LNCAP (cell line): Measurements from ENCODE around the gene CCHCR1.

ENCODE experiments used
- CTCF ChIP-seq: fragments of 450-650 bp; IDR thresholded peaks from 2 replicates; pipeline ENCODE4 v1.5.1; 2017; ENCODE audit warnings: mild to moderate bottlenecking

Gene CCHCR1

DNA sequence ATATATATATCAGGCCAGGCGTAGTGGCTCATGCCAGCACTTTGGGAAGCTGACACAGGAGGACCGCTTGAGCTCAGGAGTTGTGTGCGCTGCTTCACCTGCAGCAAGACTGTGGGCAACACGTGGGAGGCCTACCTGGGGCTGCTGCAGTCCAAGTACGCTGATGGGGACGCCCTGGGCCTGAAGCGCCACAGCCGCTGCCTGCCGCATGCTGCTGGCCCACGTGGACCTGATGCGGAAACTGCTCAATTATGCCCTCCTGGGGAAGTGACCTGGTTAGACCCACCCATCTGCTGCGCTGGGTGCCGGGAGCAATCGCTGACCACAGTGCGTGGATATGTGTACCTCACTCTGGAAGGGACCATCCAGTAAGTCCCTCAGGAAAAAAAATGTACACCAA is 17.0 kb downstream of the CCHCR1 start:
- no peak for TF ChIP-seq CTCF

DNA sequence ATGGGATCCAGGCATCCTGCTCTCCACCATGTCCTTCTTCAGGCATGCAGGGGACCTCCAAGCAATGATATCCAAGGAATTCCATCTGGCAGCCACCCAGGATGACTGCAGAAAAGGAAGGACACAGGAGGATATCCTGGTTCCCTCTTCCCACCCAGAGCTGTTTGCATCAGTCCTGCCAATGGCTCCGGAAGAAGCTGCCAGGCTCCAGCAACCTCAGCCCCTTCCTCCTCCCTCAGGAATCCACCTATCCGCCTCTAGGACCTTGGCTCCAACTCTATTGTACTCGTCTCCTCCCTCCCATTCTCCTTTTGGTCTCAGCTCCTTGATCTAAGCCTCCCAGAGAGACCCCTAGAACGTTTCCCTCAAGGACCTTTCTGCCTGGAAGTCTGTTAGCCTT is 18.0 kb downstream of the CCHCR1 start:
- no peak for TF ChIP-seq CTCF

DNA sequence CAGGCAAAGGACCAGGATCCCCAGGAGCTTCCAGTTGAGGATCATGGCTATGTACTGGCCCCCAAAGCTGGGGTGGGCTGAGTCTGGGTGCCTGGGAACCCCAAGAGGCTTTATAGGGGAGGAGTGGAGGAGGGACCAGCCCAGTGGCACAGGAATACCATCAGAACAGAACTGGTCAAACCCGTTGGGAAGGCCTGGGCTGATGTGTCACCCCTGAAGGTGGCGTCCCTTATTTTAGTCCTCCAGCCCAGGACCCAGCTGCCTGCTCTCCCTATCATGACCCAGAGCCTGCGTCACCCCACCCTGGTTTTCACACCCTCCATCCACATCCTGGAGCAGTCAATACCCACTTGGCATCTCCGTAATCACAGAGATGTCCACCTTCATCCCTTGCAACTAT is 18.6 kb downstream of the CCHCR1 start, which contains the start of gene PSORS1C2:
PSORS1C2 (minus strand) TSS at position 85 of the 400 bp plus-strand sequence; CDS start at position 45, 40 bp downstream.
- TF ChIP-seq CTCF = no peak

DNA sequence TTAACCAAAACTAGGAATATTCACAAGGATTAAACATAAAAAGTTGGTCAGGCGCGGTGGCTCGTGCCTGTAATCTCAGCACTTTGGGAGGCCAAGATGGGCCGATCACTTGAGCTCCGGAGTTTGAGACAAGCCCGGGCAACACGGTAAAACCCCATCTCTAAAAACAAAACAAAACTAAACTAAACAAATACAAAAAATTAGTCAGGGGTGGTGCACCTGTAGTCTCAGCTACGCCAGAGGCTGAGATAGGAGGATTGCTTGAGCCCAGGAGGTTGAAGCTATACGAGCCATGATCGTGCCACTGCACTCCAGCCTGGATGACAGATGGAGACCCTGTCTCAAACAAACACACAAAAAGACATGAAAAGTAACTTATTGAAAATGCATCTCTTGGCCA is 21.9 kb downstream of the CCHCR1 start:
- no peak for TF ChIP-seq CTCF

GRCh38 chr6:31132806-31133205 is 24.8 kb downstream of the CCHCR1 start:
- no peak for TF ChIP-seq CTCF

GRCh38 chr6:31131595-31131994 is 26.0 kb downstream of the CCHCR1 start:
- TF ChIP-seq CTCF = no peak

- no peak for TF ChIP-seq CTCF
These were observed 26.9 kb downstream of the CCHCR1 start for GRCh38 chr6:31130751-31131150.

DNA sequence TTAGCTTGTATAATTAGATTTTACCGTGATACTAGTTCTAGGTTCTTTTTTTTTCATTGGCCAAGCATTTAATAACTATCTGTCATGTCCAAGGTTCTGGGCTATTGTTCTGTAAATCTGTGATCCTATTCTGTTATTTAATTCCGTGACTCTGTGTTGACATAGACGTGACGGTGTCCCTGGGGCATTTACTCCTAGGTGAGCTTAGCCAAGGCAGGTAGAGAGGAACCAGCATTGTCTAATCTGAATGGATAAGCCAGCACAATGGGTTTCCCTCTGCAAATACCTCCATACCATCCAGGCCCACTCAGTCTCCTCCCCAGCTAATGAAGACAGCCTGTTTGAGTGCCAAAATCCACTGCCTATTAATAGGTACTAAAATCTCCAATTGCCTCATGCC is 28.5 kb downstream of the CCHCR1 start:
- TF ChIP-seq CTCF = no peak
